HG03064 (cell line): Measurements from ENCODE around the gene SCYGR6.

Experiments
- ATAC-seq: cut with Tn5 transposase; IDR thresholded peaks from one replicate; pipeline ENCODE4 v1.9.1; 2021; ENCODE audit warnings: low read depth; ENCODE audit not compliant: unreplicated experiment

SCYGR6 gene

DNA sequence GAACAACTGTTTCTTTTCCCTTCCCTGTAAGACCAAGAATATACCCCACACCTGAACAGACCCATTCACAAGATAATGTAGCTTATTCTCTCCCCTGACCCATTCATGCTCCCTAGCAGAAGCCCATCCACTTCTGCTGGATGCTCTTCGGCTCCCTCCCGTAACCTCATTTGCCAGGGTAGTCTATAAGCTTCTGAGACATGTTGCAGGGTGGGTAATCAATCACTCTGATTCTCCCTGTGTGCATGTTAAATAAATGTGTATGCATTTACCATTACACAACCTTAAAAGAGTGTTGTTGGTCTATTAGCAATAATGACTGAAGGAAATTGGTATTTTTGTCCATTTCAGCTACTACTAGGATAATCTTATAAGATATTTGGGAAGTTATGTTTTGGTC lies 8.1 kb downstream of the SCYGR6 start:
- no peak for ATAC-seq

DNA sequence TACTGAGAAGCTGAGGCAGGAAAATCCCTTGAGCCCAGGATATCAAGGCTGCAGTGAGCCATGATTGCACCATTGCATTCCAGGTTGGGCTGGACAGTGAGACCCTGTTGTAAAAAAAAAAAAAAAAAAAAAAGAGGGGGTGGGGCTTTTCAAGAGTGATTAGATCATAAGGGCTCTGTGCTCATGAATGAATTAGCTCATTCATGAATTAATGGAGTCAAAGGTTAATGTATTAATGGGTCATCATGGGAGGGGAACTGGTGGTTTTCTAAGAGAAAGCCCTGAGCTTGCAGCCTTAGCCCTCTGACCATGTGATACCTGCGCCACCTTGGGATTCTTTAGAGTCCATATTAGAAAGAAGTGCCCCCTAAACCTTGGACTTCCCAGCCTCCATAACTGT lies 11.3 kb downstream of the SCYGR6 start:
- no peak for ATAC-seq

DNA sequence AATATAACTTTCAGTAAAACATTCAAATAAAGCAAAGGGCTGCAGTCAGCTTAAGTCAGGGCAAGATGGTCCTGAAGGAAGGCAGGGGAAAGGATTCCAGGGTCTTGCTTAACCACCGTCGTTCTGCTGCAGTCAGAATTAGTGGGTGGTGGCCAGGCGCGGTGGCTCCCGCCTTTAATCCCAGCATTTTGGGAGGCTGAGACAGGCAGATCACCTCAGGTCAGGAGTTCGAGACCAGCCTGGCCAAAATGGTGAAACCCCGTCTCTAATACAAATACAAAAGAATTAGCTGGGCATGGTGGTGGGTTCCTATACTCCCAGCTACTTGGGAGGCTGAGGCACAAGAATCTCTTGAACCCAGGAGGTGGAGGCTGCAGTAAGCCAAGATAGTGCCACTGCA lies 13.6 kb downstream of the SCYGR6 start:
- no peak for ATAC-seq

DNA sequence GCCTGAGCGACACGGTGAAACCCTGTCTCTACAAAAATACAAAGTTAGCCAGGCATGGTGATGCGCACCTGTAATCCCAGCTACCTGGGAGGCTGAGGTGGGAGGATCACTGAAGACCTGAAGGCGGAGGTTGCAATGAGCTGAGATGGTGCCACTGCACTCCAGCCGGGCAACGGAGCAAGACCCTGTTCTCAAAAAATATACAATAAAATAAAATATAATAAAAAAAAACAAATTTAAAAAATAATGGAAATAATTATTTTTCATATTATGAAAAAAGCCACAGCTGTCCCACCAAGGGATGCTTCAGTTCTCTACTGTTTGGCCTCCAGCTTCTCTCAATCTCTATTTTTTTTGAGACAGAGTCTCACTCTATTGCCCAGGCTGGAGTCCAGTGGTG lies 17.2 kb downstream of the SCYGR6 start:
- no peak for ATAC-seq

DNA sequence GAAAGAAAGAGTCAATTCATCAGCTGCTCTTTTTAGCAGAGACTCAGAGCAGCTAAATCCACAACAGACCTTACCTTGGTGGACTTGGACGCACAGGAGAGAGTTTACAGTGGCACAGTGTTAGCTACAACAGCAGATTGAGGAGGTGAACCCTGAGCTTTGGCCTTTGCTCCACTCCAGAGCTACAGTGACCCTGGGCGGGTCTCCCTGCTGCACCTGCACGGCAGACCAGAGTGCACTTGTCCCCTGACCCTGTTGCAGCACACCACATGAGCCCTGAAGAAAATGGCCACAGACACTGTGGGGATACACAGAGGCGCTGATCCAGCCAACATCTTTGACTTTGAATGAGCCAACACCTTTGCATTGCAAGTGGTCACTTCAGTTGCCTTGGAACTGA lies 17.7 kb downstream of the SCYGR6 start:
- ATAC-seq: no peak

DNA sequence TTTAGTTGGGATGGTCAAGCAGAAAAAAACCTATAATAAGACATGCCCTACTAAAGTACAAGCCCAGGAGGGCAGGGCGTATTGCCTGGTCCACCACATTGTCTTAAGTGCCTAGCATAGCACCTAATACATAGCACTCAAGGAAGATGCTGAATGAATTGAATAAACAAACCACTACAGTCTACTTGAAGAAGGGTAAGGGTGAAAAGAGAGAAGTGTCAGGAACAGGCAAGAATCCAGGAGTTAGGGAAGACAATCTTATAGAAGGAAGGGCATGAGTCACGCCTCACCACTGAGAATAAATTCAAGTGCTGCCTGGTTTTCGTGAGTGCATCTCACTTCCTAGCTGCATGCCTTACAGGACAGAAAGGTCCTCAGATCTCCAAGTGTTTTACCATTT lies 20.6 kb downstream of the SCYGR6 start:
- no peak for ATAC-seq

DNA sequence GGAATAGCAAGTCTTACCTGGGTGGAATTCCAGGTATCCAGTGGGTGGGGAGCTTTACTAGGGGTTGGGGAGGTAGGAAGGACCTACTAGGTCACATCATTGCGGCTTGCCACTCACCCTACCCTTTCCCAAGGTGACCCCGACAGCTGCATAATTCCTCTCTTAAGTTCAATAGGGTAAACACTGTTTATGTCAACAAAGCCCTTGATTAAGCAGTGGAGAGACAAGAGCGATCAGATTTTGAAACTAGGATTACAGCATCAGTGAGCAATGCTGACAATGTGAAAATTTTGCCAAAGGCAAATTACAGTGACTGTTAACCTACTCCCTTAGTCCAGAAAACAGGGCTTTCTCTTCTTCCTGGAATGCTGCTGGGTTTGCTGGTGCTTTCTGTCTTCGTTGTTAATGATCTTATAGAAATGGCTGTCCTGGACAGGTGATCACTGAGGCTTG lies 21.3 kb downstream of the SCYGR6 start:
- no peak for ATAC-seq

DNA sequence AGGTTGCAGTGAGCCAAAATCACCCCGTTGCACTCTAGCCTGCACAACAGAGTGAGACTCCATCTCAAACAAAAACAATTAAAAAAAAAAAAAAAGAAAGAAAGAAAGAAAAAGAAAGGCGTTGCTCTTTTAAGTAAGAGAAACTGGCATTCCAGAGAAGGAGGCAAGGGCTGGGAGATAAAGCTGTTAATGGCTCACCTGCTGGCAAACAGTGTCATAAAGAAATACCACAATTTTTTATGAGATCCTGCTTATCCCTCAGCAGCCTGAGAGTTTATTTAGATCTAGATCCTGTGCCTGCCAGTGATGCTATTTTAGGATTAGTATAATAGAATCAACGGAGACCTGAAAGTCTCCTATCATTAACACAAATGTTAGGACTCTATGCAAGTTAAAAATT lies 23.0 kb downstream of the SCYGR6 start:
- no peak for ATAC-seq

DNA sequence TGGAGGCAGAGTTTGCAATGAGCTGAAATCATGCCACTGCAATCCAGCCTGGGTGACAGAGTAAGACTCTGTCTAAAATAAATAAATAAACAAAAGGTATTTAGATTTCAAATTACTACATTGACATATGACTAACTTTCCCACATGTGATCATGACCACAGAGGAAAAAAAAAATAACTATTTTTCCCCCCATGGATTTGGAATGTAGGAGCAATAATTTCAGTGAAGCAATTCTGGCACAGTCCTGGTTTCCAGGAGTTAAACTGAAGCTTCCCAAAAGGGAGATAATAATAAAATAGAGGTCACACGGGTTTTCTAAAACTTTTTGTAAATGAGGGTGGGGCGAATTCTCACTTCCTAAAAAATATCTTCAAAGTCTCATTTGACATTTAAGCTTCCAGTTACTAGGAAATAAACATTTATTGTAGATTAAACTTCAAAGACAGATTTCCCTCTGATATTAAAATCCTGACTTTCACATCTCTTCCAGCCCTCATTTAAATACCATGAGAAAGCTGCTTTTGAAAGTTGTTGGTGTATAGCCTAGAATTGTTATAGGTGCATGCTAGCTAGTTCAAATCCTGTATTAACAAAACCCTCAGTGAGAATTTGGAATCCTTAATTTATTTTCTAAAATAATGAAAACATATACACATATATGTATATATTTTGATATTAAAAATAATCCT lies 27.4 kb downstream of the SCYGR6 start:
- ATAC-seq: no peak

DNA sequence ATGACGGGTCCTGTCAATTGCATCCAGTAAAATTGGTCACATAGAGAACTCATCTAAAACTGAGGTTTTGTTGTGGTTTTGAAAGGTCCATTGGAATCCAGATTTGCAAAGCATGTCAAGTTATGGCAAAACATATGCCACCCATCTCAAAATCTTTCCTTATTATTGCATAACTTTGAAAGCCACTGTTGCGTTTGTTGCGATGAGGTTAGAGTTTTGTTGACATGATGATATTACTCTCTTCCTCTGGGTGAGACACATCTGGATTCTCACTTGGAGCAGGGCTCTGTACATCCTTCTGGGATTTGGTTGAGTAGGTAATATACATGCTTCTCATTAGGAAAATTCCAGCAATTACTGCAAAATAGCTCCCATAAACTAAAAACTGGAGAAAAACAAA lies 37.4 kb downstream of the SCYGR6 start:
- no peak for ATAC-seq

DNA sequence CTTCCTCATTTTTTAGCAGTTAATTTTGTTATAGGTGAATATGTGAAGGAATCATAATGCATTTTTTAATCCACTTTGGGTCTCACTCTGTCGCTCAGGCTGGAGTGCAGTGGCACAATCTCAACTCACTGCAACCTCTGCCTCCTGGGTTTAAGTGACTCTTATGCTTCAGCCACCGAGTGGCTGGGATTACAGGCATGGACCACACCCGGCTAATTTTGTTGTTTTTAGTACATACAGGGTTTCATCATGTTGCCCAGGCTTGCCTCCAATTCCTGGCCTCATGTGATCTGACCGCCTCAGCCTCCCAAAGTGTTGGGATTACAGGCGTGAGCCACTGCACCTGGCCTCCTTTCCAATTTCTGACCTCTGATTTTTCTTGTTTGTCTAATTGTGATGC lies 40.3 kb downstream of the SCYGR6 start:
- ATAC-seq: no peak

DNA sequence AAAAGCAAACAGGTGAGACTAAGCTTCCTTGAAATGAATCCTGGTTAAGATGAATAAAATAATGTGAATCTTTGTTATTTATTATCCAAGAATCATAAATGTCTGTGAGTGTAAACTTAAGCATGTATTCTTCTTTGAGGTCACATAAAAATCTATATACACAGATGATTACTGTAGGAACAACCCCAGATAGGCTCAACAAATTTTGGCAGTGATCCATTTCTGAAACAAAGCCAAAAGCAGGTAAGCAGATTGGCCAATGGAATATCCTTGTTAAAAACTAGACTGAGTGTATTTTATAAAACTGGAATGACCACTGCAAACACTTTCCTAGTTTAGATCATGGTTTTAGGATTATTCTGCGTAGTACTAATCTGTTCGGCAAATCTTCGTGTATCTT lies 46.6 kb downstream of the SCYGR6 start:
- ATAC-seq: no peak

DNA sequence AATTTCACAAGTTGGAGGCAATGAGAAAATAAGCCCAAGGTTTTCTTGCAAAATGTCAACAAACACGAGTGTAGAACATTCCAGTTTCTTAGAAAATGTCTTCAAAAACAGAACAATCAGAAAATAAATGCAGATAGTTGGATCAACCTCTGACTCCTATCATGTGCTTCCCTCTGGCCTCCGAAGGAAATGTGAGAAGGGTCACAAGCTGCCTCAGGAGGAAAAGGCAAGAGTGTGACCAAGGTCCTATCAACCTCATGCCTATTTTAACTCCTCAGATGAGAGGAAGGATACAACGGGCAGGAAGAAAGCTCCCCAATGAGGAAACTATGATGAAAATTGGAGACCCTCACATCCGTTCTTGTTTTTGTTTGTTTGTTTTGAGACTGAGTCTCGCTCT lies 50.1 kb downstream of the SCYGR6 start:
- ATAC-seq: no peak
